LoVo (cell line): ENCODE data around the gene IQGAP3.

Experiments
- DNase-seq: peaks from one replicate; pipeline ENCODE4 v3.0.0-alpha.2; 2016; ENCODE audit warnings: low spot score

The IQGAP3 gene

DNA sequence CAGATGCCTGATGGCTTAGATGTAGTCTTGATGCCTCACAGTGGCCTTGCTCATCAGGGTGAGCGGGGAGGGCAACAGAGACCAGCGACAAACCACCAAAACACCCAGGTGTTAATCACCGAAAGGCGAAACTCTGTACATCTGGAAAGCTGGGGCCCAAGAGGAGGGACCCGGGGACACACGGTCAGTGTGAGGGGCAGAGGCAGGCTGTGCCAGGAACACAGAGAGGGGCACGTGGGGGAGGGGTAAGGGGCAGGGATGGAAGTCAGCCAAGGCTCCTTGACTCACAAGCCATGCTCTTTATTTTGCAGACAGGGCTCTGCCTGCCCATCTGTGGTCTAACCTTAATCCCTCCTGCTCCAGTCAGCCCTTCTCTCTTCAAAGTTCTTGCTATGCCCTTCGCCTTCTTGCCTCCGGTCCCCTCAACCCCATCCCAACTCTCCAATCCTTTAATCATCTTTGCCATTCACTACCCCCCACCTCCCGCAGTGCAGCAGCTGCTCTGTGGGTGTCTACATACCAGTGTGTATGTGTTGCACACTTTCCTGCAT is 76.1 kb downstream of the IQGAP3 start:
- DNase-seq, result no peak

DNA sequence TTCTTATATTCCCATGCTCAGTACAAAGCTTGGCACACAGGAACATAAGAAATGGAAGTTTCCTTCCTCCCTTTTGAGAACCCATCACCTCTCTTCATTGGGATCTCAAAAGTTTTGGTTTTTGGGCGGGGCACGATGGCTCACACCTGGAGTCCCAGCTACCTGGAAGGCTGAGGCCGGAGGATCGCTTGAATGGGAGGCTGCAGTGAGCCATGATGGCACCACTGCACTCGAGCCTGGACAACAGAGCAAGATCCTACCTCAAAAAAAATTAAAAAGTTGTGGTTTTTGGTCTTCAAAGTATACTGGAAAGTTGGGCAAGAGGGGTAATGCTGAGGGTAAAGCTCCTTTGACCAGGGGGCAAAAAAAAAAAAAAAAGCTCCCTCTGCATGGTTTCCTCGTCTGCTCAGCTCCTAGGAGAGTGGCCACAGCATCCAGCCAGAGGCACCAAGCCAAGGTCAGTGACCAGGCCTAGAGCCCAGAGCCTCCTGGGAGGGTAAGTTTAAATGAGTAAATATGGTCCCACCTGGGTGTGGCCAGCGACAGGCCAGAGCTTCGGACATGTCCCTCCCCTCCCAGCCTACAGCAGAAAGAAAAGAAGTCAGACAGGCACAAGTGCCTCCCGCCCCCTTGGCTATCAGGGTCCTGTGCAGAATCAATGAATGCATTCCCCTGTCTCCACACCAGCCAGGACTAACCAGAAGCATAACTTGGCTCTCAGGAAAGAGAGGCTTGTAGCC is 76.8 kb downstream of the IQGAP3 start:
- DNase-seq, result no peak

DNA sequence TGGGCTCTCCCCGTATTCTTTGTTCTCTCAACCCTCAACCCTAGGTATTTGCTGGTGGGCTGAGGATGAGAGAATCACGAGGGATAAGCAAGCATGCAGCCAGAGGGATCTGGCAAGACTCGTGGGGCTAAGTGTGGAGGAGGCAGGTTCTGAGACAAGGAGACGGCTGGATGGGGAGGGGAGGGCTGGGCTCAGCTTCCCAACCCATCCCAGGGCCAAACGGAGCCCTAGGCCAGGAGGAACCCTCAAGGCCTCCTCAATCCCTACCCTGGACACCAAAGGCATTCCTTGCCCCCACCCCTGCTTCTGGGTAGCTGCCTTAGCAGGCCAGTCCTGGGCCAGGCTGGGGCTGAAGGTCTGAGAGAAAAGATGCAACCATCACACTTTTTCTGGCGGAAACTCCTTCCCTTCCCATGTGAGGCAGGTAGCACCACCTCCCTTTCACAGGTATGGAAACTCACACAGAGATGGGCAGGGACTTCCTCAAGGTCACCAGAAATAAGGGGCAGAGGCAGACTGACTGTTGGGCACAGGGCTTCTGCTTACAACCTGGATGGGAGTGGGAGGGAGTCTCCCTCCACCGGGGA is 78.0 kb downstream of the IQGAP3 start:
- no peak for DNase-seq

DNA sequence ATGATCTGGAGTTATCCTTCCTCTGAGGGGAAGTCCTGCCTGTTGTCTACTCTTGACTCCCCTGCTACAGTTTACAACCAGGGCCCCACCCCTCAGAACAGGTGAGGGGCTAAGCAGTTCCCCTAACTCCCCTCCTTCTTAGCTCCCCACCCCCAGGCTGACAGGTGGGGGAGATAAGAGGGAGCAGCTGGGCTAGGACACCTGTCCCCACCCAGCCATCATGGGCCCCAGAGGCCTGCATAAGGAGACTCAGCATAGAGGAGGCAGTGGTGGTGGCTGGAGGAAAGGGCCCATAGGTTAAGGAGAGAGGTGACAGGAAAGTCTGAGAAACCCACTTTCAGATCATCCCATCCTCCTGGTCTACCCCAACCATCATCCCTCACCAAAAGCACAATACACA is 78.6 kb downstream of the IQGAP3 start:
- no peak for DNase-seq

DNA sequence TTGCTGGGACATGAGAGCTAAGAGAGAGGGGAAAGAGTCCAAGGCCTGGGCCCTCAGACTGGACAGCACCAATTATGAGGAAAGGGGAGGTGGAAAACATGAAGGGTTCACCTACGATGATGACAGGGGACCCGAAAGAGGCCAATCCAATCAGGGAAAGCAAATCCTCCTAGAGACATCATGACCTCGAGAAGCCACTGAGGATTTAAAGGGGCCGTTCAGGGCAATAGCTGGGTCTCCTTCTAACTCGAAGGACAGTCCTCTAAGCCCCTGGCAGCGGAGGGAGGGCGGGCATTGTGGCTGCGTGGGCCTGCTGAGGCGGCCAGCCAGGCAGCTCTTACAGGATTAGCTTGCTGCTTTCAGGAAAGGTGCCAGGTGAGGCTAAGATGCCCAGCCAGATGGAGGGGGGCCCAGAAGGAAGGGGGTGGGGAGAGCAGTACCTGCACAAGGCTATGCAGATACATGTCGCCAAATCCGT is 79.2 kb downstream of the IQGAP3 start:
- DNase-seq, result no peak

DNA sequence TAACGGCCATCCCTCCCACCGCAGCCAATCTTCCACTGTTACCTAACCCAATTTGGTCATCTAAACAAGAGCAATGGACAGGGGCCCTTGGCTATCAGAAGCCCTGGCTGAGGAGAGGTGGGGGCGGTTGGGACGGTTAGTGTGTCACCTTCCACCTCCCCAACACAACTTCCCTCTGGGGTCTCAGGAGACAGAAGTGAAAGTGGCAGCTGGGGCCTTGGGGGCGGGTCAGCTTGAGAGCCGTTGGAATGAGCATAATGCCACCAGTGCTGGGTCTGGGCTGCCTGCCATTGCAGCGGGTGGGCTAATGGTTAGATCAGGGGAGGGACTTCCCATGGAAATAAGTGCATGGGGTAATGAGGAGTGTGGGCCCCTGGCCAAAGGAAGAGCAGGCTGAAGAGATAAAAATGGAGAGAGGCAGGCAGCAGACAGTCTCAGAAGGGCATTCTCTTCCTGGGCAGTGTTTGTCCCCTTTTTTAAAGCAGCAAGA is 79.7 kb downstream of the IQGAP3 start:
- no peak for DNase-seq

DNA sequence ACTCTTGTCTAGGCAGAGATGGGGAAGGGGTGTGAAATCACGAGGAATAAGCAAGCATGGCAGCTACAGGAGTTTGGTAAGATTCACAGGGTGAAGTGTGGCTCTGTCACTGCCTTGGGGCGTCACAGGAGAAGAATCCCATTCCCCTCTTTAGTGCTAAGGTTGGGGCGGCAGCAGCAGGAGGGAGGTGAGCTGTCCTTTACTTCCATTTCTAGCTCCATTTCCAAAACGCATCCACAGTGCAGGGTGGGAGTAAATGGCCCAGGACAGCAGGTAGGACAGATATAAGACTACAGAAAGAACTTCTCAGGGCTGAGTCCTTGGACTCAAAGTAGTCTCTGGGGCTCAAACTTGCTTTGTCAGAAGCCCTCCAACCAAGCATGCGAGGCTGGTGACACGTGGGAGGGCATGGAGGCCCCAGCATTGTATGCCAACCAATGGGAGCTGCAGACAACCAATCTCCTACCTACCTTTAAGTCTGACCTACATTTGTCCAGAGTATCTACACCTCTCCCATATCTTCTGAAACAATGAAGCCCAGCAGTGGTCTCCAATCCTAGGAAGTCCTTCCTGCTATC is 80.3 kb downstream of the IQGAP3 start:
- no peak for DNase-seq

DNA sequence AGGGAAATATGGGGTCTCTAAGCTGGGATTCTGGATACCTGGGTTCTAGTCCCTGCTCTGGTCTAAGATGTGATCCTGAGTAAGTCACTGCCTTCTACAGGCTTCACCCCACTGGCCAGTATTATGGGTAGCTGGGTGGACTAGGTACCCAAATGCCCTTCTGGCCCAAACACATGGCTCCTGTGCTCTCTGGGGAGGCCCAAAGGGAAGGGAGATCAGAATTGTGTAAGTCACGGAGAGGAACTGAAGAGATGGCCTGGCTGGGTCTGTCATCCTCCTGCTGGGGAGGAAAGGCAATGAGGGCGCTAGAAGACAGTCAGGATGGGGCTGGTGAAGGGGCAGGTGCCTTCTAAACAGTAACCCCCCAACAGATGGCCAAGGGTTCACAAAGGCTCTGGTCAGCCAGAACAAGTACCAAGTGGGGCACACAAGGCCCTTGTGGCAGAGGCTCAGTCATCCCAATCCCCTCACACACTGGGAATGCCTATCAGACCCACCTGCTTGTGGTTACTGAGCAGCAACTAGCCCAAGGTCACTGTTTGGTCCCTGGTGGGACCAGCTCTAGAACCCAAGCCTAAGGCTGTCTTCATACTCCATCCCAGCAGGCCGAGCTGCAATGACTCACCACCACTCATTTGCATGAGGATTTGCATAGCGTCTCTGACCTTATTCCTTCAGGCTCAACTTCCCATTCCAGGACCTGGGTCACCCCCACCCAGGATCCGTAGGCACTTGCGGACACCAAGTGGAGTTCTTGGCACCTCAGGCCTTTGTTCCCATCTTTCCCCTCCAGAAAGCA is 81.0 kb downstream of the IQGAP3 start:
- DNase-seq, result no peak

DNA sequence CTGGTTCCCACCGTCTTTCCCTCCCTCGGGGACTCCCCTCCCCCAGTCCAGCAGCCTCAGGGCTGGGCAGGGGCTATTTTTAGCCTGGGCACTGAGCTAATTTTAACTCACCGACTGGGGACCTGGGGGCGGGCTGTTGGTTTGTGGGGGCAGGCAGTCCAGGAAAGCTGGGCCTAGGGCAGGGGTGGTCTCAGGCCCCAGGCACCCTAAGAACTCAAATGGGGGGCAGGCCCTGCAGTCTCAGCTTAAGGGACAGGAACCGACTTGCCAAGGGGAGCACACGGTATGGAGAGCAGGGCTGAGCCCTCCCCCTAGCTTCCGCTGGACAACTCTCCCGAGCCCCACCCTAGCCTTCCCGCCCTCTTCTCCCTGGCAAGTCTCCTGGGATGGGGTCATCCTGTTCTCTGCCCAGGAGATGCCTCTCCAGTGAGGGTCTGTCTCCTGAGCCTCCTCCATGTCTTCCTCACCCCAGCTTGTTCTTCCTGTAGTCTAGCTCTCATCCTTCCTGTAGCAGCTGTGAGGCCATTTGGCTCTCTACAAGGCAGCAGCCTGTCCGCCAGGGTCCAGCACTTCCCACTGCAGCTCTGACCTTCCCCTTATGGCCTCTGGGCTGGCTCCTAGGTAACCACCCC is 81.8 kb downstream of the IQGAP3 start:
- no peak for DNase-seq

DNA sequence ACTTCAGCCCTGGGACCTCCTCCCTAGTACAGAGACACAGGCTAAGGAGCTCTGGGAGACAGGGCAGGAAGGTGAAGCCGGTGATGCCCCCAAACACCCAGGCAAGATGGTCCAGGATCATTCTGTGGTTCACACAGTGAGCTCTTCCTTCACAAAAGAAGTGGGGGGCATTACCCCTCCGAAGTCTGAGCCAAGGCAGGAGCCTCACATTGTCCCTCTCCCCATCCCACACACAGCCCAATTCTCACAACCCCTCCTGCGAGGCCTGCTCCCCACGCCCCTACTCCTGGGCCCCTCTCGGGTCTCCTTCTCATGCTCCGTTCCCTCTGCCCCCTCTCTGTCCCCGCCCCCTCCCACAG is 82.5 kb downstream of the IQGAP3 start:
- no peak for DNase-seq

DNA sequence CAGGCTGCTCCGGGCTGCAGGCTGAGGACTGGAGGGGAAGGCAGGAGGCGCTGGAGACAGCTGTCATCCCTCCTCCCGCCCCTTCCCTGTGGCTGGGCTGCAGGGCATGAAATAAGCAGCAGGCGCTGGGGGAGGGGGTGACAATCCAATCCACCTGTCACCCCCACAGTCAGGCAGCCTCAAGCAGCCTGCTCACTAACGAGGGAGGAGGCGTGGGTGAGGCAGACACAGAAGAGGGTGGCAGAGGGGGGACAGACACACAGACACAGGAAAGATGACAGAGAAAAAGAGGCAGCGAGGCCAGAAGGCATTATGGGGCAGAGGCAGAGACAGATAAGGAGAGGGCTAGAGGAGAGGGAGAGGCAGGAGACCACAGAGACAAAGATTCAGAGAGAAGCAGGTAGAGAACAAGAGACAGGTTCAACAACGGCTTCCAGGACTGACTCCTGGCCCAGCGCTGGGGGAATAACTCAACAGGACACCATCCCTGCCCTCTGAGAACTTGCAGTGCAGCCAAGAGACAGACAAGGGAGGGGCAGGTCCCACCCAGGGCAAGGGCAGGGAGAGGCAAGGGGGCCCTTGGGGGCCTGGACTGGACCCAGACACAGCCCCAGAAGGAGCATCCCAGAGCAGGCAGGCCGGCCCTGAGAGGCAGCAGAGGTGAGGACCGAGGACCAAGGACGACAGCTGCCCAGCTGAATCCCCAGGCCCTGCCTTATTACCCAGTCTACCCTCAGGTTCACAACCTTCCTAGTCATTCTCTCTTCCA is 83.0 kb downstream of the IQGAP3 start:
- DNase-seq, result no peak

DNA sequence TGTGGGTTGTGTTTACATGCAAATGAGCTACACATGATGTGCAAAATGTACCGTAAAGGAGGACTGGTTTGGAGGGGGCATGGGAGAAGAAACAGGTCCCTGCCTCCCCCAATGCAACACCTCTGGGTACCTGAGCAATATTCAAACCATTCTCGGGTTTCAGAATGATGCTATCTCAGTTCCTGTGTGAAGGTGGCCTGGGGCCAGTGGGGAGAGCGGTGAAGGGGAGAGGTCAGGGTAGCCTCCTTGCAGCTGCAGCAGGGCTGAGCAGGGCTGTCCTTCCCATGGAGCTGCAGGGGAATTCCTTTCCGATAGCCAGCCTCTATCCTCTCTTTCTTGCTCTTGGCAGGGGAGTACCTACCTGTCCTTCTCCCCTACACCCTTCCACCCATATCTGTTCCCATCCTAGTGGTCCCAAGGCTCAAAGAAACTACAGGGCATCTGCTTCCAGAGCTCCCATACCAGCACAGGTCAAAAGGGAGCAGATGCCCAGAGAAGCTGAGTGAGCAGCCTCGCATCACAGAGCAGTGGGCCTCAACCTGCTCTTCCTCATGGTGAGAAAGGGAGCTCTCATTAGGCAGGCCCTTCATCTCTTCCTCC is 83.7 kb downstream of the IQGAP3 start:
- DNase-seq, result no peak

DNA sequence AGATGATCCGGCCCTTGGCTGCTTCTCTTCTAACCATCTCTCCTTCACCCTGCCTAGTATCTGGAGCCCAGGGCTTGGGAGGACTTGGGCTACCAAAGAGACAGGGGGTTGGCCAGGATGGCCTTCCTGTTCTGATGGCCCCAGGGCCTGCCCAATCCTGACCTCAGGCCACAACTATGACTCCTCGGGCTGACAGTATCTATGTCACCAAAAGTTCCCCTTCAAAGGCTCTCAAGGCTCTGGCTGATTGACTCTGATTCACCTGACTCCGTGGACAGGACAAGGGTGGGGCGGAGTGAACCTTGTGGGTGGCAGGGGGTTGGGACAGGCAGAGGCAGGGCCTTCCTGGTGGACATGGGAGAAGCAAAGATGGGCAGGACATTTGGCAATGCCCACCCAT is 84.5 kb downstream of the IQGAP3 start:
- DNase-seq, result no peak

DNA sequence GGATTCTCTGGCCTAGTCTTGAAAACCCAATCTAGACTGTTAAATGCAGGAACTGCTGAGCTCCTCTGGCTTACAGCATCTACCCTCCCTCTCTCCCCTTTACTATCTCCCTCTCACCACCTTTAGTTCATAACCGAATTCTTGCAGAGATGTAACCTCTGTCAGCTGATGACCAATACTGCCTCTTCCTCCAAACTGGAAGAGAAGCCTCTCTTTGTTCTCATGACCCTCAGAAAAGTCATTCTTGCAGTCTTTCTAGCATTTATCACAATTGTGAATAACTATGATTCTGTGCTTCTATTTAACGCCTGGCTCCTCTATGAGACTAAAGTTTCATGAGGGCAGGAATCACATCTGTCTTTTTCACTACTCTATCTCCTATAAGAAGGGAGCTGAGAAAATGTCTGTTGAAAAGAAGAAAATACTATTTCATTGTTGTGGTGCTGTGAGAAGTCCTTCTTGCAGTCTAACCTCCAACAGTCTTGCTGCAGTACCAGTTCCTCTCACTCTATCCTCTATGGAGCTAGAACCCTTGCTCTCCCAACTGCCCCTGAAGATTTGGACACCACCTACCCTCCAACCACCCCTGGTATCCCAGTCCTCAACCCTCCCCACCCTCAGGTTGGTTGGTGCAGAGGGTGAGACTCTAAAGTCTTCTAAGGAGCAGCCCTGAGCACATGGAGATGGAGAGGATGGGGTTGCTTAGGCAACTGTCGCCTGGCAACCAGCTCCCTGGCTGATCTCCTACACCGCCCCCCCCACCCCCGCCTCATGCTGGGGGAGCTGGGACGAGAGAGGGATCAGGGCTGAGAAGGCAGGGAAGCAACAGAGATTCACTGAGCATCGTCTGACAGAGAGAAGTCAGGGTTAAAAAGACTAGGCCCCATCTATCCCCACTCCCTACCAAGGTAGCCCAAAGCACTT is 85.7 kb downstream of the IQGAP3 start:
- DNase-seq, result no peak

DNA sequence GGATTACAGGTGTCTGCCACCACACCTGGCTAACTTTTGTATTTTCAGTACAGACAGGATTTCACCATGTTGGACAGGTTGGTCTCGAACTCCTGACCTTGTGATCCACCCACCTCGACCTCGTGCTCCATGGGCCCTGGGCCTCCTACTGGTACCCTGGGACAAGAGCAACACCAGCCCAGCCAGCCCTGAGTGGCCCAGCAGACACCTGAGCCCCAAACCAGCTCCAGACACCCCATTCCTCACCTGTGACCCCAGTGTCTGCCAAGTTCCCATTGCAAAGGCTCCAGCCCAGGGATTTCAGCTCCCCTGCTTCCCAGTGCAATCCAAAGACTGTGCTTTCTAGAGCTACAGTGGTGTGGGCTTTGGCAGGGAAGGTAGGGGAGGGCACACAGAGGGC is 86.4 kb downstream of the IQGAP3 start:
- DNase-seq, result no peak

DNA sequence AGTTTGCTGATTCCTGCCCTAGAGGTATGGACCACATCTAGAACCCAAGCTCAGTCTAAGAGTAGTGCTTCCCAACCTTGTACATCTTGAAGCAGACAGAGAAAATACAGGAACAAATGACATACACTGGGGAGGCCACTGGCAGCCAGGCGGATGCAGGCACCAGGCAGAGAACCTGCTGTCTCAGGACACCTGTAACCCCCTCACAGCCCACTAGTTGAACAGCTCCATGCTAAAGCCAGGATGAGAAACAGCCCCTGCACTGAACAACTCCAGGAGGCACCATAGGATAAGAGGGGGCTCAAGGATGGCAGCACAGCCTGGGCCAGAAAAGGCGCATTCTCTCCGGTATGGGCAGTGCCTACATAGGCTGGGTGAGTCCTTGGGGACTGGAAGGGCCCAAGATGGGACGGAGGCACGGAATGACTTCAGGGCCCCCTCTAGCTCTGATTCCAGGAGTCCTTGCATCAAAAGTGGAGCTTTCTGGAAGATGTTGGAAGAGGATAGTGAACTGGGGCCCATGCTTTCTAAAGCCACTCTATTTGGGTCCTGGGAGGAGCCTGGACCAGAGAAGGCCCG is 87.8 kb downstream of the IQGAP3 start:
- DNase-seq, result no peak

DNA sequence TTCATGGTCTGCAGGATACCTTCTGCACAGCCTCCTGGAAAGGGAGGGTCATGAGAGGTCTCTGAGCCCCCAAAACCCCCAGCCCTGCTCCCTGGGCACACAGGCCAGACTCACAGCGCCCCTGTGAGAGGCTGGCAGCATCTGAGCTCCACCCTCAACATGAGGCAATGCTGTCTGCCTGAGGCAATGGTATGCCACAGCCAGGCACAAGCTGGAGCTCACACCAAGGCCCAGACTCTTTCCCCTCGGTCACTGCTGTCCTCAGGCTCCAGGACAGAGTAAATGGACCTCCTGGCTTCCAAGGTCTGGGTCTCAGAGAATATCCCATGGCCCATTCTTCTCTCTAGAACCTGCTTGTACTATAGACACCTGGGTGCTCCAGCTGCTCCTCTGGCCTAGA is 89.0 kb downstream of the IQGAP3 start:
- no peak for DNase-seq

DNA sequence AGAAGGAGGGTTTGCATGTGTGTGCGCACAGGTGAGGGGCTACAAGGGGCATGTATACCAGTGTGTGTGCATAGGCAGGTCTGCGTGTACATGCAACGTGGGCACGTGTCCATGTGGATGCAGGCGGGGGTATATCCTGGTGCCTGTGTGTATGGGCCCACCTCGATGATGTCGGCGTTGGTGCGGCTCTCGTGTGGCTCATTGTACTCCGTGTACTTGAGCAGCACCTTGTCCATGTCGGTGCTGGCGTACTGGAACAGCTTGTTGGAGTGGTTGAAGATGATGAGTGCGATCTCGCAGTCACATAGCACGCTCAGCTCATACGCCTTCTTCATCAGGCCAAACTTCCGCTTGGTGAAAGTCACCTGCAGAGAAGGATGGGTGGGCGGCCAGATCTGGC is 90.1 kb downstream of the IQGAP3 start:
- DNase-seq, result no peak

DNA sequence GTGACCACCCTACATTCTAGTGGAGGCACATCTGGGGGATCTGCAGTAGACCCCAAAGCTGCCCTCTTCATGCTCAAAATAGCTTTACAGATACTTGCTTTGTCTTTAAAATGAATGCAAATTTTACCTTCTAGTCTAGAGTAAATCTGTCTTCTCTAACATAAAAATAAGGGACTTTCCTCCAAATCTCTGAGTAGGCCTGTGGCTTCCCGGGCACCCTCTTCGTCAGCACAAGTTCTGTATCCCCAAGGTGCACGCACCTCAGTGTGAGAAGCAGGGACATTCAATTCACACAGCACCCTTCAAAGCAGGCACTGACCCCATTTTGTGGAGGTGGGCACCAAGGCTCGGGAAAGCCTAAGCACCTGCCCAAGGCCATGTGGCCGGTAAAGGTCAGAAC is 90.8 kb downstream of the IQGAP3 start:
- DNase-seq, result no peak
